ENCODE data around the gene DNAH6. TPM values are rescaled to one million over a fixed set of nuclear protein-coding genes. Genes with fewer than 3 reads are reported as not detected.
"Not testable (repeated sequence)": the region's sequence is repeated elsewhere in the genome, so short reads cannot be mapped to it uniquely, and the experiment has no call there.

DNAH6 gene
- polyA plus RNA-seq, 1 donor (not counting 4 experiments of a cell fraction or from before 2014, with no cell fraction given) = 0.05 TPM

- Histone ChIP-seq H3K27me3 (ENCODE audit: control insufficient read depth, extremely low read depth, insufficient read depth, low read length) (no peaks in the 10 kb centered on the region), H2AFZ (ENCODE audit: control insufficient read depth, low read length) (no peak overlapping the region), H3K4me3 (ENCODE audit: control insufficient read depth in 2 of 3, extremely low read depth in 1 of 3, insufficient read depth in 2 of 3, low read depth in 1 of 3, low read length in 3 of 3) (no peak overlapping the region), H3K4me2 (ENCODE audit: control insufficient read depth, extremely low read depth, insufficient read depth, low read depth, low read length) (no peak overlapping the region), H4K20me1 (ENCODE audit: control insufficient read depth, extremely low read depth, insufficient read depth, low read length) (no peaks in the 10 kb centered on the region), H3K4me1 (ENCODE audit: control insufficient read depth, extremely low read depth, insufficient read depth, low read length) (no peaks in the 10 kb centered on the region), H3K9me1 (ENCODE audit: control insufficient read depth, extremely low read depth, insufficient read depth, low read length) (no peaks in the 10 kb centered on the region), H3K27ac (ENCODE audit: control insufficient read depth, insufficient read depth, low read length) (no peak overlapping the region), H3K36me3 (ENCODE audit: control insufficient read depth in 2 of 2, extremely low read depth in 1 of 2, insufficient read depth in 2 of 2, low read length in 2 of 2) (no peaks in the 10 kb centered on the region), H3K9ac (ENCODE audit: control insufficient read depth, extremely low read depth, insufficient read depth, low read length) (no peak overlapping the region), H3K9me3 (ENCODE audit: control insufficient read depth, low read depth, low read length) (no peaks in the 10 kb centered on the region), H3K79me2 (ENCODE audit: control insufficient read depth, insufficient read depth, low read length) (no peaks in the 10 kb centered on the region)
- TF ChIP-seq CTCF (optimal IDR thresholded peaks at IDR 0.05 in 1 of 3, IDR thresholded peaks at IDR 0.05 in 1 of 3, conservative IDR thresholded peaks at IDR 0.05 in 1 of 3; ENCODE audit: extremely low read depth in 1 of 3, insufficient read depth in 2 of 3, low read length in 3 of 3) = no peak
- no peak for TF ChIP-seq EZH2 (IDR thresholded peaks at IDR 0.05; ENCODE audit: low read length)
- dilution Hi-C loops (cut with MboI; ENCODE audit: extremely low pct_ligation_motif_present, low sequenced_read_pairs) = no loop called here
- DNase-seq (ENCODE audit: low read depth, low spot score) (no peak), FAIRE-seq (no peak)
Measured at GRCh38 chr2:84550916-84551315, 34.6 kb downstream of the DNAH6 start.

GRCh38 chr2:84551526-84551925, 35.2 kb downstream of the DNAH6 start:
- H3K9me1 ChIP-seq (ENCODE audit: control insufficient read depth, extremely low read depth, insufficient read depth, low read length); H3K27ac ChIP-seq (ENCODE audit: control insufficient read depth, insufficient read depth, low read length); H3K36me3 ChIP-seq (ENCODE audit: control insufficient read depth in 2 of 2, extremely low read depth in 1 of 2, insufficient read depth in 2 of 2, low read length in 2 of 2); H3K4me2 ChIP-seq (ENCODE audit: control insufficient read depth, extremely low read depth, insufficient read depth, low read depth, low read length); H3K79me2 ChIP-seq (ENCODE audit: control insufficient read depth, insufficient read depth, low read length); FAIRE-seq; H3K9ac ChIP-seq (ENCODE audit: control insufficient read depth, extremely low read depth, insufficient read depth, low read length); H2AFZ ChIP-seq (ENCODE audit: control insufficient read depth, low read length); H3K27me3 ChIP-seq (ENCODE audit: control insufficient read depth, extremely low read depth, insufficient read depth, low read length); H3K4me3 ChIP-seq (ENCODE audit: control insufficient read depth in 2 of 3, extremely low read depth in 1 of 3, insufficient read depth in 2 of 3, low read depth in 1 of 3, low read length in 3 of 3); H3K9me3 ChIP-seq (ENCODE audit: control insufficient read depth, low read depth, low read length); H3K4me1 ChIP-seq (ENCODE audit: control insufficient read depth, extremely low read depth, insufficient read depth, low read length); H4K20me1 ChIP-seq (ENCODE audit: control insufficient read depth, extremely low read depth, insufficient read depth, low read length); DNase-seq (ENCODE audit: low read depth, low spot score); dilution Hi-C loops (cut with MboI; ENCODE audit: extremely low pct_ligation_motif_present, low sequenced_read_pairs): not testable (repeated sequence)

- FAIRE-seq (no peak), DNase-seq (ENCODE audit: low read depth, low spot score) (no peak)
- no peaks in the 10 kb centered on the region for H4K20me1 ChIP-seq (ENCODE audit: control insufficient read depth, extremely low read depth, insufficient read depth, low read length)
- H3K27me3 ChIP-seq (ENCODE audit: control insufficient read depth, extremely low read depth, insufficient read depth, low read length) = no peaks in the 10 kb centered on the region
- H3K9me3 ChIP-seq (ENCODE audit: control insufficient read depth, low read depth, low read length) = no peaks in the 10 kb centered on the region
- no peaks in the 10 kb centered on the region for H3K36me3 ChIP-seq (ENCODE audit: control insufficient read depth in 2 of 2, extremely low read depth in 1 of 2, insufficient read depth in 2 of 2, low read length in 2 of 2)
- no peak overlapping the region for H3K27ac ChIP-seq (ENCODE audit: control insufficient read depth, insufficient read depth, low read length)
- TF ChIP-seq CTCF (optimal IDR thresholded peaks at IDR 0.05 in 1 of 3, IDR thresholded peaks at IDR 0.05 in 1 of 3, conservative IDR thresholded peaks at IDR 0.05 in 1 of 3; ENCODE audit: extremely low read depth in 1 of 3, insufficient read depth in 2 of 3, low read length in 3 of 3) (no peak), EZH2 (IDR thresholded peaks at IDR 0.05; ENCODE audit: low read length) (no peak)
- dilution Hi-C loops (cut with MboI; ENCODE audit: extremely low pct_ligation_motif_present, low sequenced_read_pairs) = no loop called here
- no peak overlapping the region for H2AFZ ChIP-seq (ENCODE audit: control insufficient read depth, low read length)
- H3K4me3 ChIP-seq (ENCODE audit: control insufficient read depth in 2 of 3, extremely low read depth in 1 of 3, insufficient read depth in 2 of 3, low read depth in 1 of 3, low read length in 3 of 3) = no peak overlapping the region
- no peak overlapping the region for H3K9ac ChIP-seq (ENCODE audit: control insufficient read depth, extremely low read depth, insufficient read depth, low read length)
- H3K4me2 ChIP-seq (ENCODE audit: control insufficient read depth, extremely low read depth, insufficient read depth, low read depth, low read length) = no peak overlapping the region
- H3K9me1 ChIP-seq (ENCODE audit: control insufficient read depth, extremely low read depth, insufficient read depth, low read length) = no peaks in the 10 kb centered on the region
- no peaks in the 10 kb centered on the region for H3K4me1 ChIP-seq (ENCODE audit: control insufficient read depth, extremely low read depth, insufficient read depth, low read length)
- H3K79me2 ChIP-seq (ENCODE audit: control insufficient read depth, insufficient read depth, low read length) = no peaks in the 10 kb centered on the region
Measured at GRCh38 chr2:84556190-84556589, 39.9 kb downstream of the DNAH6 start.
